Immature natural killer cell (primary cell): ENCODE results near the gene CRY1. TPM values are rescaled to one million over a fixed set of nuclear protein-coding genes. Genes with fewer than 3 reads are reported as not detected.
"Not testable (repeated sequence)": the region's sequence is repeated elsewhere in the genome, so short reads cannot be mapped to it uniquely, and the experiment has no call there.

Experiments
- DNase-seq, 3 donors: peaks; one replicate each; pipeline ENCODE4 v3.0.0; 2022; ENCODE audit warnings: mixed read lengths in 1 of 3
- H3K27ac Mint-ChIP-seq, 6 donors: one replicate each; pipeline ENCODE4 v1.8.0; 2020; ENCODE audit warnings: mixed read lengths in 6 of 6, mild to moderate bottlenecking in 5 of 6, inconsistent platforms in 4 of 6, moderate library complexity in 3 of 6
- H3K27me3 Mint-ChIP-seq, 3 donors: one replicate each; pipeline ENCODE4 v1.8.0; 2020 to 2021; ENCODE audit warnings: low read depth in 3 of 3, mild to moderate bottlenecking in 3 of 3, mixed read lengths in 3 of 3, moderate library complexity in 3 of 3, inconsistent platforms in 1 of 3
- H3K36me3 Mint-ChIP-seq, 3 donors: one replicate each; pipeline ENCODE4 v1.8.0; 2020; ENCODE audit warnings: mixed read lengths in 3 of 3, inconsistent platforms in 2 of 3, mild to moderate bottlenecking in 2 of 3
- H3K4me1 Mint-ChIP-seq, 2 donors: one replicate each; pipeline ENCODE4 v1.8.0; 2020; ENCODE audit warnings: inconsistent platforms in 2 of 2, mild to moderate bottlenecking in 2 of 2, mixed read lengths in 2 of 2, moderate library complexity in 1 of 2
- H3K4me3 Mint-ChIP-seq, 5 donors: one replicate each; pipeline ENCODE4 v1.8.0; 2020; ENCODE audit warnings: mild to moderate bottlenecking in 5 of 5, mixed read lengths in 5 of 5, inconsistent platforms in 3 of 5, moderate library complexity in 3 of 5
- H3K9me3 Mint-ChIP-seq, 6 donors: one replicate each; pipeline ENCODE4 v1.8.0; 2020; ENCODE audit warnings: mild to moderate bottlenecking in 6 of 6, mixed read lengths in 6 of 6, inconsistent platforms in 4 of 6, moderate library complexity in 3 of 6
- polyA plus RNA-seq, 3 donors: library from polyadenylated mRNA; unstranded; fragments of 300-500 nt; fragmentation: Illumina TruSeq; gene quantifications; one replicate each; pipeline ENCODE4 v1.2.3, GENCODE V29; 2021

CRY1 gene
- polyA plus RNA-seq, 3 donors from 2014 or later, result 37.1 to 39.8 (median 39.3) TPM

DNA sequence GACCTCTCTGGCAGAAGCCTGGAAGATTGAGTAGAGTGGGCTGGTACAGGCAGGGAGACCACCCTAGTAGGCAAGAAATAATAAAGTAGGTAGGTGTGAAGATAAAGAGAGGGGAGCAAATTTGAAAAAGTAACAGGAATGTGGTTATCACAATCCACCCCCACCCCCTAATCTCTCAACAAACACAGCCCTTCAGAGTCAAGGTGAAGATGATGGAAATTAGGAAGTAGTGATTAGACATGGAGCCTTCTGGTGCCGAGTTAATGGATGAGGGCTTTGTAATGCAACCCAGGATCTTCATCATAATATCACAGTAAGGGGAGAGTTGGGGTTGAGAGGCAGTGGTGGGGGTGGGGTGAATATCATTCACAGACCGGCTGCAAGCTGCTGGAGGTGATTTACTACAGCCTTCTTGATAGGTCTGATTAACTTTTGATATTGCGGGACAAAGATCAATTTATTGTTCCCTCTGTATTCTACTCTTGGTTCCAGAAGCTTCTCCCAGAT lies 29.2 kb upstream of the CRY1 start:
- DNase-seq, result no peak
- H3K27me3 Mint-ChIP-seq, result peaks cover 0 to 3% (median 3%) of the 10 kb centered on the region in 3 donors
- H3K36me3 Mint-ChIP-seq, result no peaks in the 10 kb centered on the region
- no peak overlapping the region for H3K4me3 Mint-ChIP-seq
- no peak overlapping the region for H3K27ac Mint-ChIP-seq
- no peaks in the 10 kb centered on the region for H3K4me1 Mint-ChIP-seq
- peaks cover 0 to 1% (median 0%) of the 10 kb centered on the region in 6 donors for H3K9me3 Mint-ChIP-seq

DNA sequence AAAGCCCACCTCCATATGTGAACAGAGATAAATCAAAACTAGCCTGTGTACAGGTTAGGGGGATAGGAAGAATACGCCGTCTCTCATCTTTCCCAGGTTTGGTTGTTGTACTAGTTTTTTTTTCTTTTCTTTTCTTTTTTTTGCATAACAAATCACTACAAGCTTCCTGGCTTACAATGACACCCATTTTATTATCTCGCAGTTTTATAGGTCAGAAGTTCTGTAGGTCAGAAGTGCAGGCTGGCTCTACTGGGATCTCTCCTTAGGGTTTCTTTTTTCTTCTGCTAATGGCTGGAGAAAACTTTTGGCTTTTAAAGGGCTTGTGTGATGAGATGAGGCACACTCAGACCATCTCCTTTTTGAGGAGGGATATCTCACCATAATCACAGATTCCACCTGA lies 25.7 kb upstream of the CRY1 start:
- H3K4me1 Mint-ChIP-seq, result no peaks in the 10 kb centered on the region
- H3K4me3 Mint-ChIP-seq, result no peak overlapping the region
- H3K36me3 Mint-ChIP-seq, result no peaks in the 10 kb centered on the region
- H3K27ac Mint-ChIP-seq, result no peak overlapping the region
- H3K27me3 Mint-ChIP-seq, result peaks cover 0 to 4% (median 3%) of the 10 kb centered on the region in 3 donors
- peaks cover 0 to 1% (median 0%) of the 10 kb centered on the region in 6 donors for H3K9me3 Mint-ChIP-seq
- no peak for DNase-seq

DNA sequence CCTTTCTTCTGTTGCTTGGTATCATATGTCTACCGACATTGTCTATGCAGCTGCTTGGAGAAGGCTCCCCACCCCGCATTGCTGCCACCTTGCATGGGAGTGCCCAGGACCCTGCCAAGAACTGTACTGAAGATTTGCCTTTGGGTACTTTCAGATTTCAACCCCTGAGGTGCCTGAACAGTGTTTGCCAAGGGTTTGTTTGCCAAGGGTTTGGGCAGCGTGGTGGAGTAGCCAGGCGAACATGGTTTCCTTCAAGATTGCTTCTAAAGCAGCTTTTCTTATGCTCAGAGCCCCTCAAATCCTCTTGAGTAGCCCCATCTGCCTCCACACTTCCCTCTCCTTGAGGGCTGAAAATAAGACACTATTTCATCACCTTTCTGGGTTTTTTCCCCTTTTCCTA lies 25.3 kb upstream of the CRY1 start:
- no peak for DNase-seq
- Mint-ChIP-seq H3K36me3 (no peaks in the 10 kb centered on the region), H3K27ac (no peak overlapping the region), H3K4me1 (no peaks in the 10 kb centered on the region), H3K27me3 (peaks cover 0 to 4% (median 3%) of the 10 kb centered on the region in 3 donors), H3K9me3 (peaks cover 0 to 1% (median 0%) of the 10 kb centered on the region in 6 donors), H3K4me3 (no peak overlapping the region)

DNA sequence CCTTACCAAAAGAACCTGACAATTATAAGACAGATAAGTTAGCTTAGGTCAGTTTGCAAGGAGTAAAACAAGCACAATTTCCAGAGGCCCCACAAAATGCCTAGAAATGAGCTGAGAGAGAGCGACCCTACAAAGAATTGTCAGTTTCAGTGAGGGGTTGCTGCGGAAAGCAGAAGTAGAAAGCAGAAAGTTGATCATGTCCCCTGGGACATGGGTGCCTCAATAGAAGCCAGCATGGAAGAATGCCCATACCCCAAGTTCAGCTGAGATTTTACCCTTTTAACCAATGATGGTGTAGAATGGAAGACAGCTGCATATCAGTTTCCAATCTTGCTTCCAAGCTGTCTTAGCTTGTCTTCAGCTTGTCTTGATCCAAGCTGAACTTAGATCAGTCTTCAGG lies 21.8 kb upstream of the CRY1 start:
- Mint-ChIP-seq H3K9me3 (no peaks in the 10 kb centered on the region), H3K4me3 (no peak overlapping the region), H3K27ac (no peak overlapping the region), H3K4me1 (no peaks in the 10 kb centered on the region), H3K36me3 (no peaks in the 10 kb centered on the region), H3K27me3 (peaks cover 3 to 8% (median 3%) of the 10 kb centered on the region in 3 donors)
- DNase-seq, result no peak

DNA sequence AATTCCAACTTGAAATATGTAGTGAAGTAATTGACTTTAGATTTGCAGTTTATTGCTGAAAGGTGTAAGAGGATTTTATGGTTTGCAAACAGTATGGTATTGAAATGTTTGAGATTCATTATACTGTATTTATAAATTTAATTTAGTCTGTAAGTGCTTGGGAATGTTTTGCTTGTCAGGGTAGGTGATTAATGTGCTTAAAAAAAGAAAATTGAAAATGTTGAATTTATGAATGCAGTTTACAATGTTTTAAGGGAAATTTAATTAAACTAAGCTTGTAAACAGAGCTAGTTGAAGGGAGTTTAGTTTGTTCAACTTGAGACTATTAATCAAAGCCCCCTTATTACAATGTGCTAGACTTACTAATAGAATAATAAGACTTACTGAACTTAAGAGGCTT lies 18.0 kb upstream of the CRY1 start:
- Mint-ChIP-seq H3K36me3 (no peaks in the 10 kb centered on the region), H3K4me1 (no peaks in the 10 kb centered on the region), H3K4me3 (no peak overlapping the region), H3K27me3 (peaks cover 3 to 6% (median 3%) of the 10 kb centered on the region in 3 donors), H3K9me3 (no peaks in the 10 kb centered on the region), H3K27ac (no peak overlapping the region)
- DNase-seq, result no peak

DNA sequence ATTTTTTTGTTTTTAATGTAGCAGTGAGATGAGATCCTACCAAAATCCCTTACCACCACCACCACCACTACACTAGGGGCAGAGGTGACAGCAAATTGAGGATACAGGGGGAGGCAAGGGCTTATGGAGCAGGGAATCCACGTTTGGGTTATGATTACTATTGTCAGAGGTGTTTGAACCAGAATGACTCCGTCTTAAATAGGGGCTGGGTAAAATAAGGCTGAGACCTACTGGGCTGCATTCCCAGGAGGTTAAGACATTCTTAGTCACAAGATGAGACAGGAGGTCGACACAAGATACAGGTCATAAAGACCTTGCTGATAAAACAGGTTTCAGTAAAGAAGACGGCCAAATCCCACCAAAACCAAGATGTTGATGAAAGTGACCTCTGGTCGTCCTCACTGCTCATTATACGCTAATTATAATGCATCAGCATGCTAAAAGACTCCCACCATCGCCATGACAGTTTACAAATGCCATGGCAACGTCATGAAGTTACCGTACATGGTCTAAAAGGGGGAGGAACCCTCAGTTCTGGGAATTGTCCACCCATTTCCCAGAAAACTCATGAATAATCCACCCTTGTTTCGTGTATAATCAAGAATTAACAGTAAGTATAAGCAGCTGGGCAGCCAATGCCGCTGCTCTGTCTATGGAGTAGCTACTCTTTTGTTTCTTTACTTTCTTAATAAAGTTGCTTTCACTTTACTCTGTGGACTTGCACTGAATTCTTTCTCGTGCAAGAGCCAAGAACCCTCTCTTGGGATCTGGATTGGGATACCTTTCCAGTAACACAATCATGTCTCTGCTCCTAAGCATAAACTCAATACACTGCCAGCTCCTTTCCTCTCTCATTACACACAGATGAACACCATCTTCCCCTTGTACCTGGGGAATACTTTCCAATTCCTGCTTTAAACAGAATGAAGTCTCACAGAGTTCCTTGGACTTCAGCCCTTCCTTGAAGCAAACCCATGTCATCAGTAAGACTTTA lies 16.7 kb upstream of the CRY1 start:
- Mint-ChIP-seq H3K9me3 (no peaks in the 10 kb centered on the region), H3K36me3 (no peaks in the 10 kb centered on the region), H3K4me1 (no peaks in the 10 kb centered on the region), H3K27ac (peak overlapping the region in 1 of 6 donors; percentile 13), H3K4me3 (no peak overlapping the region), H3K27me3 (peaks cover 3 to 6% (median 3%) of the 10 kb centered on the region in 3 donors)
- no peak for DNase-seq

DNA sequence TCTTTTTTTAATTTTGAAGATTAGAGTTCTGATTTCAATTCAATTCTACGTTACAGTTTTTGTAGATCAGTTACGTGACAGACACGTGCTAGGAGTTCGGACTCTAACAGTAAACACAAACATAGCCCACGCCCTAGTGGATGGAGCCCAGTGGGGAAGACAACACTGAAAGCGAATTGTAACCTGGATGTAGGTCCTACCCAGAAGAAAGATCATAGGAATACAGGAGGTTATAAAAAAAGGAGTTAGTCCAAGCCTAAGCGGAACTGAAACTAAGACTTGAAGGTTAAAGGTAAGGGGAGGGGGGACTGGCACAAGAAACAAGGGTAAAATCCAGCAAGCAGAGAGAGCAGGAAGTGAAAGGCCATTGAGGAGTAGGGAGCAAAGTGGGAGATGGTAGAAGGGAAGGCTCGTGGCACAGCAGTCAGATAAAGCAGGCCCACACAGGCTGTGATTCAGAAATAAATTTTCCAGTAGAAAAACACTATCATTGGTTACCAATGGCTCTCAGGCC lies 15.7 kb upstream of the CRY1 start:
- no peak for DNase-seq
- H3K4me1 Mint-ChIP-seq, result peaks cover 0 to 5% of the 10 kb centered on the region in 2 donors
- H3K9me3 Mint-ChIP-seq, result no peaks in the 10 kb centered on the region
- H3K36me3 Mint-ChIP-seq, result no peaks in the 10 kb centered on the region
- no peak overlapping the region for H3K27ac Mint-ChIP-seq
- no peak overlapping the region for H3K4me3 Mint-ChIP-seq
- H3K27me3 Mint-ChIP-seq, result peaks cover 3 to 5% (median 3%) of the 10 kb centered on the region in 3 donors

DNA sequence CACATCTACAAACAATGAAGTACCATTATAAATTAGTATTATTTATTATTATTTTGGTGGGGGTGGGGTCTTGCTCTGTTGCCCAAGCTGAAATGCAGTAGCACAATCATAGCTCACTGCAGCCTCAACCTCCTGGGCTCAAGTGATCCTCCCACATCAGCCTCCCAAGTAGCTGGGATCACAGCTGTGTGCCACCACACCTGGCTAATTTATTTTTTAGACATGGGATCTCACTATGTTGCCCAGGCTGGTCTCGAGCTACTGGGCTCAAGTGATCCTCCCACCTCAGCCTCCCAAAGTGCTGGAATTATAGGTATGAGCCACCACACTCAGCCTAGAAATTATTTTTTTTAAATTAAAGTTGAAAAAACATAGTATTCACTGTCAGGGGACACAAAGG lies 15.0 kb upstream of the CRY1 start:
- DNase-seq, H3K4me1 Mint-ChIP-seq, H3K4me3 Mint-ChIP-seq, H3K27me3 Mint-ChIP-seq, H3K27ac Mint-ChIP-seq, H3K36me3 Mint-ChIP-seq, H3K9me3 Mint-ChIP-seq: not testable (repeated sequence)

DNA sequence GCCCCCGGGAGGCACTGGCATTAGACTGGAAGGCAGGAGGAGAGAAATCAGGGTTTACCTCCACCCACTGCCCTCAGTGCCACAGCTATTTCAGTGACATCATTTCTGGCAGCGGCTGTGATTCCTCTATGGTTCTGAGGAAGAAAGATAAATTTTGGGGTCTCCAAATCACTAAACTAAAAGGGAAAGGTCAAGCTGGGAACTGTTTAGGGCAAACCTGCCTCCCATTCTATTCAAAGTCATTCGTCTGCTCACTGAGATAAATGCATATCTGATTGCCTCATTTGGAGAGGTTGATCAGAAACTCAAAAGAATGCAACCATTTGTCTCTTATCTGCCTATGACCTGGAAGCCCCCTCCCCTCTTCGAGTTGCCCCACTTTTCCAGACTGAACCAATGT lies 14.0 kb upstream of the CRY1 start:
- DNase-seq, result no peak
- Mint-ChIP-seq H3K4me3 (no peak overlapping the region), H3K4me1 (peaks cover 0 to 5% of the 10 kb centered on the region in 2 donors), H3K27me3 (peaks cover 3% of the 10 kb centered on the region in 3 donors), H3K36me3 (no peaks in the 10 kb centered on the region), H3K27ac (no peak overlapping the region), H3K9me3 (no peaks in the 10 kb centered on the region)

DNA sequence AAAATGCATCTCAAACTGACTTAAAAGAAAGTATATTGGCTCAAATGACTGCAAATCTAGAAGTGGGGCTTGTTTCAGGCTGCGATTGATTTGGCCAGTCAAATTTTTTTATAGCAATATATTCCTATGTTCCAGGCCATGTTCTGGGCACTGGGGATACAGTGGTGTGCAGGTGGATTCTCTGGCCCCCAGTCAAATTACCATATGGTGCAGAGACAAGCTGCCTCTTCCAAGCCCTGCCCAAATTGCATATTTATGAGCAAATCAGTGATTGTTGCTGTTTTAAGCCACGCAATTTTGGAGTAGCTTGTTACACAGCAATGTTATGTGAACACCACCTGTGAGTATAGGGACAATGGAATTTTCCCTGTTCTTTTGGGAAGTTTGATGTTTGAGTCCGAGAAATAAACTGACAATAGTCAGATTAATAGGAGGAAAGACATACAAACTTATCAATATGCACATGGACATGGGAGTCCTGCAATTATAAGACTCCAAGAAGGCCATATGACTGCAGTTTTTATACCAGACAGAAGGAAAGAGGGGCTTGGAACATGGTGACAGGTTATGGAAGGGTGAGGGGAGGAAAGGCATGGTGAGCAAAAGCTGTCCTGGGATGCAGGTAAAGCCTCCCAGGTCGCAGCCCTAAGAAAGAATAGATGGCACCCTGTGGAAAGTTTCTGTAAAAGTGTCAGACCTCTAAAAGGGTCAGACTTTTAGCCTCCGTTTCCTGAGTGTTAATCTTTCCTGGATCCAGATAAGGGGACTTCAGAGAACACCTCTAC lies 13.1 kb upstream of the CRY1 start:
- Mint-ChIP-seq H3K27ac (no peak overlapping the region), H3K4me3 (no peak overlapping the region), H3K4me1 (peaks cover 0 to 5% of the 10 kb centered on the region in 2 donors), H3K36me3 (no peaks in the 10 kb centered on the region), H3K9me3 (no peaks in the 10 kb centered on the region), H3K27me3 (peaks cover 3% of the 10 kb centered on the region in 3 donors)
- no peak for DNase-seq

DNA sequence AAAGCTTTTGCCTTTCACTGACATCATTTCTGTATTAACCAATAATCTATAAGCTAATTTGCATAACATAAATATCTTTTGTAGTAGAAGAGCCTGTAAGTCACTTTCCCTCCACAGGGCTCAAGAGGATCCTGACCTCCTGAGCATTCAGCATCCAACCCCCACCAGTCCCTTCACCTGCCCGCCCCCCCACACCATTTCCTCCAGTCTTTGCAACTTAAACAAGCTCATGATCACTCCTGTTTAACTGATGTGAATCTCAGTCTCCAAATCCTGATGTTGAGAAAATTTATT lies 12.0 kb upstream of the CRY1 start:
- H3K4me3 Mint-ChIP-seq, result no peak overlapping the region
- no peaks in the 10 kb centered on the region for H3K9me3 Mint-ChIP-seq
- H3K27ac Mint-ChIP-seq, result no peak overlapping the region
- H3K27me3 Mint-ChIP-seq, result peaks cover 0 to 3% (median 3%) of the 10 kb centered on the region in 3 donors
- H3K4me1 Mint-ChIP-seq, result peaks cover 0 to 5% of the 10 kb centered on the region in 2 donors
- H3K36me3 Mint-ChIP-seq, result no peaks in the 10 kb centered on the region
- DNase-seq, result no peak

DNA sequence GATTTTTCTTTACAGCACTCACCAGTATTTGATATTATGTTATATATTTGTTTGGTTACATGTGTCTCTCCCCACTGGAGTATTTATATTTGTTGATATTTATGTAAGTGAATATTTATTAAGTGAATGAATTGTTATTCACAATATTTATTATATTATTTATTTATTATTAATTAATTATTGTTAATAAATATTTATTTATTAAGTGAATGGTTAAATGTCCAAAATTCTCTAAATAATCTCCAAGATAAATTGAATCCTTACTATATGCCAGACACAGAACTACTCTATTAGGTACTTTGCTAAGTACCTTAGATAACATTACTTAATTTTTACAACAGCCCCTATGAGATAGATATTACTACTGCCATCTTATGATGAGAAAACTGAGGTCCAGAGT lies 10.2 kb upstream of the CRY1 start:
- Mint-ChIP-seq H3K27ac (no peak overlapping the region), H3K9me3 (no peaks in the 10 kb centered on the region), H3K27me3 (peaks cover 0 to 5% (median 3%) of the 10 kb centered on the region in 3 donors), H3K4me1 (peaks cover 0 to 5% of the 10 kb centered on the region in 2 donors), H3K36me3 (no peaks in the 10 kb centered on the region), H3K4me3 (no peak overlapping the region)
- no peak for DNase-seq

DNA sequence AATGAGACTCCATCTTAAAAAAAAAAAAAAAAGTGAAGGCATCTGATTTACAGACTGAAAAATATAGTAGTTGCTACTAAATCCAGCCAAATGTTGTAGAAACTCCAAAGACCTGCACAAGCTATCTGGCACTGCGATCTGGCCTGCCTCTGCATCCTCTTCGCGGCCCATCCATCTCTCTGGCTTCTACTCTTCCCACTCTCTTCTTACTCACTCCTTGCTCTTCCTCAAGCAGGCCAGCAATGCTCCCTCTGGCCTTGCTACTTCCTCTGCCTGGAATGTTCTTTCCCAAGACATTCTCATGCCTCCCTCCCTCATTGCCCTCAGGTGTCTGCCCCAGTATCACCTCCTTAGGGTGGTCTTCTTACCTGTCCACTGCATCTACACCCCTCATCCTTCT lies 9.7 kb upstream of the CRY1 start:
- Mint-ChIP-seq H3K27ac (no peak overlapping the region), H3K4me3 (no peak overlapping the region), H3K4me1 (peaks cover 0 to 5% of the 10 kb centered on the region in 2 donors), H3K36me3 (no peaks in the 10 kb centered on the region), H3K9me3 (no peaks in the 10 kb centered on the region), H3K27me3 (peaks cover 0 to 5% (median 3%) of the 10 kb centered on the region in 3 donors)
- DNase-seq, result no peak

DNA sequence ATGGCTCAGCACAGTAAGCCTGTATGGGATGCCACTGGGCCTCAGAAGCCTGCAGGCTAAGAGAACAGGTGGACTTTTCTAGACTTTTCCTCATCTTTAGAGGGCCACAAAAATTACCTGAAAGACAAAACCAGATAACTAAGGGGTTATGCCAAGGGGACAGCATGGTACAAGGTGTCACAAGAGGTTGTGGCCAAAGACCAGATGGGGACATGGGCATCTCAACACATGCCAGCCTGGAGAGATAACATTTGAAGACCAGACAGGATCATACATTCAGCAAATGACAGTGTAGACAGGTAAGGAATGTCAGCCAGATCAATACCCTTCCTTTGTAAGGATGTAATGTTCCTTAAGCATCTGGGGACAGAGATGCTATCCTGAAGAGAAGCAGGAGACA lies 8.9 kb upstream of the CRY1 start:
- Mint-ChIP-seq H3K4me3 (no peak overlapping the region), H3K36me3 (peaks cover 0 to 2% (median 0%) of the 10 kb centered on the region in 3 donors), H3K9me3 (no peaks in the 10 kb centered on the region), H3K4me1 (peaks cover 0 to 5% of the 10 kb centered on the region in 2 donors), H3K27me3 (peaks cover 2 to 5% (median 3%) of the 10 kb centered on the region in 3 donors), H3K27ac (no peak overlapping the region)
- no peak for DNase-seq
